ENCODE measurements around the gene NFKBIE. TPM values are rescaled to one million over a fixed set of nuclear protein-coding genes. Genes with fewer than 3 reads are reported as not detected.

NFKBIE gene
- total RNA-seq, 2 experiments from 2014 or later = 13.3 to 17.9 TPM

DNA sequence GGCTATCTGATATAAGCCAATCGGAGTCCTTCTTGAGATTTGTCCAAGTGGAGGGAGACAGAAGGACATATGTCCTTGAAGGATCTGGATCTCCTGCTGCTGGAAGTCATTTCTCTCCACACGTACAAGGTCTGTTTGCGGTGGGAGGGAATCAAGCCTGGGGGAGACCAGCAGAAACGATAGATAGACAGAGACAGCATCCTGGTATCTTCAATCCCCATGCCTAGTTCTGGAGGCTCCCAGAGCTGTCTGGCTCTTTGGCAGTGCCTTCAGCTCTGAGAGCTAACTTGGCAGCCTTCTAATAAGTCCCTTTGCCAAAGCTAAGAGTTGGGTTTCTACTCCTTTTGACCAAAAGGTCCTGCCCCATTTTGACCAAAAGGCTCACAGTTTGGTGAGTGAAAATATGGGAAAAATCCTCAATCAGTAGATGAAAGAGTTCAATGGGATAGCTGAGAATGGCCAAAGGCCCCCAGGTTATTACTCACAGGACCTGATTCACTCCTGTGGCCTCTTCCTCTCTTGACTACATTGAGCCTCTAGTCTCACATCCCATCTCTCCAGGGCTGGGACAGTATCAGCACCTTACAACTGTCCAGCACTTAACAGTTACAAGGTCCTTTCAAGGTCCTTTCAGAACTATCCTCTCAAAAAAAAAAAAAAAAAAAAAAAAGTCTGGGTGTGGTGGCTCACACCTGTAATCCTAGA, 27.5 kb upstream of the NFKBIE start:
- no peak overlapping the region for H3K4me3 Mint-ChIP-seq
- POLR2A ChIA-PET = interaction anchor here (0.7 to 1.5 kb wide), 5 partner anchors 9 to 188 kb away, joined by 3 read pairs; no protein-coding TSS in a partner anchor
- TF ChIP-seq, protein P1, sequence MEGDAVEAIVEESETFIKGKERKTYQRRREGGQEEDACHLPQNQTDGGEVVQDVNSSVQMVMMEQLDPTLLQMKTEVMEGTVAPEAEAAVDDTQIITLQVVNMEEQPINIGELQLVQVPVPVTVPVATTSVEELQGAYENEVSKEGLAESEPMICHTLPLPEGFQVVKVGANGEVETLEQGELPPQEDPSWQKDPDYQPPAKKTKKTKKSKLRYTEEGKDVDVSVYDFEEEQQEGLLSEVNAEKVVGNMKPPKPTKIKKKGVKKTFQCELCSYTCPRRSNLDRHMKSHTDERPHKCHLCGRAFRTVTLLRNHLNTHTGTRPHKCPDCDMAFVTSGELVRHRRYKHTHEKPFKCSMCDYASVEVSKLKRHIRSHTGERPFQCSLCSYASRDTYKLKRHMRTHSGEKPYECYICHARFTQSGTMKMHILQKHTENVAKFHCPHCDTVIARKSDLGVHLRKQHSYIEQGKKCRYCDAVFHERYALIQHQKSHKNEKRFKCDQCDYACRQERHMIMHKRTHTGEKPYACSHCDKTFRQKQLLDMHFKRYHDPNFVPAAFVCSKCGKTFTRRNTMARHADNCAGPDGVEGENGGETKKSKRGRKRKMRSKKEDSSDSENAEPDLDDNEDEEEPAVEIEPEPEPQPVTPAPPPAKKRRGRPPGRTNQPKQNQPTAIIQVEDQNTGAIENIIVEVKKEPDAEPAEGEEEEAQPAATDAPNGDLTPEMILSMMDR (IDR thresholded peaks at IDR 0.05) = no peak
- no peaks in the 10 kb centered on the region for H3K36me3 Mint-ChIP-seq (ENCODE audit: low read depth)
- H3K4me1 Mint-ChIP-seq (ENCODE audit: low read depth) = peaks cover 7% of the 10 kb centered on the region
- H3K27ac Mint-ChIP-seq = no peak overlapping the region
- CTCF ChIA-PET = interaction anchor here (2.0 to 2.1 kb wide), 2 partner anchors 13 to 24 kb away, joined by 8 to 11 read pairs; no protein-coding TSS in a partner anchor
- DNase-seq (no peak), ATAC-seq (no peak)
- intact Hi-C loops (cut with micrococcal nuclease) = no loop called here
- H3K27me3 Mint-ChIP-seq = peaks cover 56% of the 10 kb centered on the region
- H3K9me3 Mint-ChIP-seq = no peaks in the 10 kb centered on the region

DNA sequence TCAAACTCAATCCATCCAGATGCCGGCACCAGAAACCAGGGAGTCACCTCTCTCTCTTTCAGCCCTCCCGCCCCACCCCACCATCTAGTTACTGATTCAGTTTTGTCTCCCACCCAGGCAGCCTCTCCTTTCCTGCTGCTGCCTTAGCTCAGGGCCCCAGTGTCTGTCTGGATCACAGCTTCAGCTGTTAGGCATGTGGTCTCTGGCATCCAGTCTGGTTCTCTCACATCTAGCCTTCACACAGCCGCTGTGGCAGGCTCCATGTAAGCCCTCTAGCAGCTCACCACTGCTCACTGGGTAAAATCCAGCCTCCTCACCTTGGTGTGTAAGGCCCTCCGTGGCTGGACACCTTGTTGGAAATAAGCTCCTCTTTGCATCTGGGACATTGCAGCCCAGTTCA, 26.5 kb upstream of the NFKBIE start:
- POLR2A ChIA-PET = interaction anchor here (0.7 to 1.5 kb wide), 4 partner anchors 13 to 187 kb away, joined by 3 read pairs; no protein-coding TSS in a partner anchor
- TF ChIP-seq, protein P1 (IDR thresholded peaks at IDR 0.05) = no peak
- CTCF ChIA-PET = interaction anchor here (2.0 to 2.1 kb wide), 2 partner anchors 14 to 23 kb away, joined by 8 to 11 read pairs; no protein-coding TSS in a partner anchor
- Mint-ChIP-seq H3K9me3 (no peaks in the 10 kb centered on the region), H3K4me1 (ENCODE audit: low read depth) (peaks cover under 1% of the 10 kb centered on the region), H3K36me3 (ENCODE audit: low read depth) (no peaks in the 10 kb centered on the region), H3K27ac (no peak overlapping the region), H3K4me3 (no peak overlapping the region), H3K27me3 (peaks cover 62% of the 10 kb centered on the region)
- ATAC-seq (no peak), DNase-seq (no peak)
- intact Hi-C loops (cut with micrococcal nuclease) = no loop called here

DNA sequence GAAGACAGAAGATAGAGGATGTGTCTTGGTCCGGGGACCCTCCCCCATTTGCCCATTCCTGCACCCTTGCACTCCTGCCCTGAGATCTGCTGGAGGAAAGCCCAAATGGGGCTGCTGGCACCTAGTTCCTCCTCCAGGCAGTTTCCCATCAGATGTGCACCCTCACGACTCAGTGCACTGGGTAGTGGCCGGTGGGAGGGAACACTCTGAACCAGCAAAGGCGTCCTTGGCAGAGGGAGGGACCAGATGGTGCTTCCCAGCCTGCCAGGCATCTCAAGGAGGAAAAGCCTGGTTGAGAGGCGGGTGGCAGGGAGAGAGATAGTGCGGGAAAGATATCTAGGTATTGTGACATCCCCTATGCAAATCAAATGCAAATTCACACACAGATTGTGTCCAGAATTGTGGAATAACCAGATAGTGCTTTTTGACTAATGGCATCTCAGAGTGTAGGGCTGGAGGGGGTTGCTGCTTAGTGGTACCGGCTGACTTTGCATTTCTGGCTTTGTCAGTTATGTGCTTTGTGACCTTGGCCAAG, 24.4 kb upstream of the NFKBIE start:
- intact Hi-C loops (cut with micrococcal nuclease) = no loop called here
- Mint-ChIP-seq H3K27ac (no peak overlapping the region), H3K4me1 (ENCODE audit: low read depth) (no peaks in the 10 kb centered on the region), H3K9me3 (no peaks in the 10 kb centered on the region), H3K36me3 (ENCODE audit: low read depth) (no peaks in the 10 kb centered on the region), H3K27me3 (peaks cover 49% of the 10 kb centered on the region), H3K4me3 (no peak overlapping the region)
- ChIA-PET POLR2A (interaction anchor here (0.5 kb wide), 1 partner anchor 17 kb away, joined by 3 read pairs; no protein-coding TSS in a partner anchor), CTCF (interaction anchor here (1.8 kb wide), 1 partner anchor 21 kb away, joined by 5 read pairs; no protein-coding TSS in a partner anchor)
- TF ChIP-seq, protein P1 (IDR thresholded peaks at IDR 0.05) = no peak
- no peak for ATAC-seq
- no peak for DNase-seq

DNA sequence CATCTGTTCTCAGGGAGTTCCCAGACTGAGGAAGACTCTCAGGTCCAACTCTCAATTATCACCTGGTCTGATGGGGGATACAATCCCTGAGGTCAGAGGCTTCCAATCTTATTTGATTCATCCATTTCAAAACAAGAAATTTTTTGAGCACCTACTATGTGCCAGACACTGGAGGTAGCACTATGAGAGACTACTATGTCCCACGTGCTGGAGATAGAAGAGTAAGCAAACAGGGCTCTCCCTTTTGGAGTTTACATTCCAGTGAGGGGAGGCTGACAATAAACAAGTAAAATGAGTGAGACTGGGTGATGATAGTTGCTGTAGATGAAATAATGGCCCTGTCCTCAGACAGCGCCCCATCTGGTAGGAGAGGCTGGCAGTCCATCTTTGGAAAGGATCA, 21.4 kb upstream of the NFKBIE start:
- ATAC-seq (no peak), DNase-seq (no peak)
- Mint-ChIP-seq H3K4me1 (ENCODE audit: low read depth) (no peaks in the 10 kb centered on the region), H3K27ac (no peak overlapping the region), H3K27me3 (peaks cover 44% of the 10 kb centered on the region), H3K36me3 (ENCODE audit: low read depth) (no peaks in the 10 kb centered on the region), H3K4me3 (no peak overlapping the region), H3K9me3 (no peaks in the 10 kb centered on the region)
- ChIA-PET POLR2A (no interaction called here), CTCF (interaction anchor here (1.4 kb wide), 1 partner anchor 18 kb away, joined by 4 read pairs; no protein-coding TSS in a partner anchor)
- intact Hi-C loops (cut with micrococcal nuclease) = no loop called here
- TF ChIP-seq, protein P1 (IDR thresholded peaks at IDR 0.05) = no peak

DNA sequence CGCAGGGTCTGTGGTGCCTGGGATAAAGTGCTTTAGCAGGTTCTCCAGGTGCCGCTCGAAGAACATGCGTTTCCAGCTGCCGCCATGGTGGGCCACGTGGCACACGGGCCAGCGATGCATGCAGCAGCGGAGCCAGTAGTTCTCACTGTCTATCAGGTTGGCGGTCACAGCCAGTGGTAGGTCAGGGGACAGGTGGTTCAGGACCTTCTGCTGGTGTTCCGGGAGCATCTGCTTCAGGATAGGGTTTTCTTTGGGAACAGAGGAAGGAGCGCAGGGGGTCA, 20.9 kb upstream of the NFKBIE start:
- intact Hi-C loops (cut with micrococcal nuclease) = no loop called here

More for the DNA sequence above, 20.9 kb upstream of the NFKBIE start:
- Mint-ChIP-seq H3K4me3 (no peak overlapping the region), H3K27me3 (peaks cover 40% of the 10 kb centered on the region), H3K36me3 (ENCODE audit: low read depth) (no peaks in the 10 kb centered on the region), H3K27ac (no peak overlapping the region), H3K4me1 (ENCODE audit: low read depth) (no peaks in the 10 kb centered on the region), H3K9me3 (no peaks in the 10 kb centered on the region)
- CTCF ChIA-PET = interaction anchor here (1.4 kb wide), 1 partner anchor 19 kb away, joined by 4 read pairs; no protein-coding TSS in a partner anchor
- TF ChIP-seq, protein P1 (IDR thresholded peaks at IDR 0.05) = no peak
- ATAC-seq = no peak
- DNase-seq = no peak
- POLR2A ChIA-PET = no interaction called here

Measured in activated CD8-positive, alpha-beta T cell treated with anti-CD3 and anti-CD28 coated beads for 36 hours (primary cell).